HG03571 (cell line): ENCODE results near the gene CHAF1A.
A peak's percentile ranks its signal among the peaks of the same experiment; 100 is the strongest.

ENCODE experiments used
- ATAC-seq: cut with Tn5 transposase; IDR thresholded peaks from one replicate; pipeline ENCODE4 v1.9.1; 2021; ENCODE audit not compliant: unreplicated experiment

The CHAF1A gene

GRCh38 chr19:4376991-4377781 is 25.3 kb upstream of the CHAF1A start:
- ATAC-seq: no peak

- no peak for ATAC-seq
Measured at GRCh38 chr19:4378886-4379285, 23.6 kb upstream of the CHAF1A start.

- ATAC-seq: no peak
Measured at GRCh38 chr19:4379383-4380253, 22.8 kb upstream of the CHAF1A start.

DNA sequence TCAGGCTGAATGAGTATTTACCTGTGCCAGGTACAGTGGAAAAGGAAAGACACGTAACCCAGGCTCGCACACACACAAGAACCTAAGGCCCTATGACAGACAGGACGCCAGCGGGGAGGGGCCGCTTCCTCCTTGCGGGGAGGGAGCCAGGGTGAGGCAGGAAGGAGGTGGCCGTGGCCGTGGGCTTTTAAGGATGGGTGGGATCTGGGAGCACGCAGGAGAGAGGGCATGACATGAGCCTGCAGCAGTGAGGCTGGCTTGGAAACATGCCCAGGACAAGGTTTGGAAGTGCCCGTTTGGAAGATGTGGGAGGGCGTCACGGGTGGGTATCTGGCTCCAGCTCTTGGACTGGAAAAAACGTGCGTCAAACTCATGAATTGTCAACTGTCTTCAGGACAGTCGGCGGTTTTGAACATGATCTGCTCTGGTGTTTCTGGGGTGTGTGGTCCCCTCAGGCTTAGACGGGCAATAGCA is 22.1 kb upstream of the CHAF1A start:
- ATAC-seq: no peak

DNA sequence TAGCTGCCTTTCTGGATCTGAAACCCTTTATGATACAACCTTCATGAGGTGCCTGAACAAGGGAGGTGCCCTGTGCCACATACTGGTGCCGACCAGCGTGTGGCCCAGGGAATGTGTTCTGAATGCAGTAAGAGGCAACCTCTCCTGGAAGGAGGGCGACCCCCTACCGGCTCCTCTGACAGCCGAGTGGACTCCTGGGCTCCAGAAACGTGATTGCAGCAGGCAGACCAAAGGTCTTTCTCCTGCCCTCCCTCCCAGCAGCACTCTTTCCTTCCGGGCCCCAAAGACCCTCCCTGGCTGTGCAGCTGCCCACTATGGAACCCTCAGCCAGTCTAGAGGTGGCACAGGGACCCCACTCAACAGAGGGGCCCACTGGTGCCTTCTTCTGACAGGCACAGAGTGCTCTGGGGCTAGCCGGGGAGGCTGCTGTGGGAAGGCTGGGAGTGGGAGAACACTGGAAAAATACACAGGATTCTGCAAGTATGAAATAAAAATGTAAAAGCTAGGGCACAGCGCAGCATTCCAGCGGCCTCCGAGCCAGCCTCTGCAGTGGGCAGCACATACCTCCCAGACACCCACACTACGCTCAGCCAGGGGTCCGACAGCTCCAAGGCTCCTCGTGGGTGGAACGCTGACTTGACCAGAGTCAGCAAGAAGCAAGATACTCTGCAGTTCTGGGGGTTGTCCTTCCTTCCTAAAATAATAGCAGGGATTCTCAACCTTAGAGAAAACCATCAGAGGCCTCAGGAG is 17.0 kb upstream of the CHAF1A start:
- no peak for ATAC-seq

DNA sequence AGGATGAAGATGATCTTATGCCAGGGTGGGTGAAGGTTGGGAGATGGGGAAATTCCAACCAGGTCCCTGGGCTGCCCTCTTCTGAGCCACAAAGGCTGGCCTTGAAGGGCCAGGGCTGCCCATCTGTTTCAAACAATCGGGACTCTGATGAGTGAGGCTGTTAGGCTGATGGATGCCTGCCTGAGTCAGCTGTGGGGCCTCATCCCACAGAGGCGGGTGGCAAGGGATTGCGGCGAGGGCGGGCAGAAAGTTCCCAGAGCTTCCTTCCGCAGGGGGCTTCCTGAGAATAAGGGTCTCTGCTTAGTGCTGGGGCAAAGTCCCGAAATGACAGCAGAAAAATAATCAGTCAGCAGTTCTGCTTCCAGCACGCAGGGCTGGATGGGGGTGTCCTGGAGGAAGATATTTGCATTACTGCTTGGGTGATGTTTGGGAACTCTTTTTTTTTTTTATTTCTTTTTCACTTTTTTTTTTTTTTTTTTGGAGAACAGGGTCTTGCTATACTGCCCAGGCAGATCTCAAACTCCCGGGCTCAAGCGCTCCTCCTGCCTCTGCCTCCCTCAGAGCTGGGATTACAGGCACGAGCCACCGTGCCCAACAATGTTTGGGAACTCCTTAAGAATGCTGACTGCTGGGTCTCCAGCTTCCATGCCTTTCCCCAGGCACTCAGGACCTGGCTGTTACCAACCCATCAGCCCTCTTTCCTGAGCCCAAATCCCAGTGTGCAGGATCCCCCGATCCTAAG is 16.2 kb upstream of the CHAF1A start:
- no peak for ATAC-seq

DNA sequence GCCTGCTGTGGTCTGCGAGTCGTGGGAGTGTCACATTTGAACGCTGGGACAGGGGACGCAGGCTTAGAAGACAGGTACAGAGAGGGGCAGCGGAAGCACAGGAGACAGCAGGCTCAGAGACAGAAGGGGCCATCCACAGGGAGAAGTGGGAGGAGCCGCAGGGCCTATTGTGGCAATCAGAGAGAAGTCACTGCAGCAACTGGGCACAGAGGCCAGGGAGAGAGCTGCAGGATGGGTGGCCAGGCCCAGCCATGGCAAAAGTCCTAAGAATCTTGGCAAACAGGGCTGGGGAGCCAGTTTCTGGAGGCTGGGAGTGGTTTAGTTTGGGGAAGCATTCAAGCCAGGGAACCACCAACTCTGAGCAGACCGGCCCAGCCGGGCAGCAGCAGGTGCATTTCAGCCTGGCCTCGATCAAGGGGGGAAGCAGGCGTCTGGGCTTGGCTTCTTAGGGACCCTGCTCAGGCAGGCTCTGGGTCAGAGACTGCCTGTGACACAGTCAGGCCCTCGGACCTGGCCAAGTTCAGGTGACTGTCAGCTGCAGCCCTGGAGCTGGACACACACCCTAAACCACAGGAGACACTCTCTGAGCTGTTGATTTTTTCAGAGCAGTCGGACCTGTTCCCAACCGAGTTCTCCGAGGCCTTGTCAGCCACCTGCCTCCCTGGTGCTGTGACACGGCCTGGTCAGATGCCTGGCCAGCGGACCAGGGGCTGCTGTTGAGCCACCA is 13.9 kb upstream of the CHAF1A start:
- ATAC-seq: no peak

GRCh38 chr19:4389064-4389375 is 13.4 kb upstream of the CHAF1A start:
- no peak for ATAC-seq

DNA sequence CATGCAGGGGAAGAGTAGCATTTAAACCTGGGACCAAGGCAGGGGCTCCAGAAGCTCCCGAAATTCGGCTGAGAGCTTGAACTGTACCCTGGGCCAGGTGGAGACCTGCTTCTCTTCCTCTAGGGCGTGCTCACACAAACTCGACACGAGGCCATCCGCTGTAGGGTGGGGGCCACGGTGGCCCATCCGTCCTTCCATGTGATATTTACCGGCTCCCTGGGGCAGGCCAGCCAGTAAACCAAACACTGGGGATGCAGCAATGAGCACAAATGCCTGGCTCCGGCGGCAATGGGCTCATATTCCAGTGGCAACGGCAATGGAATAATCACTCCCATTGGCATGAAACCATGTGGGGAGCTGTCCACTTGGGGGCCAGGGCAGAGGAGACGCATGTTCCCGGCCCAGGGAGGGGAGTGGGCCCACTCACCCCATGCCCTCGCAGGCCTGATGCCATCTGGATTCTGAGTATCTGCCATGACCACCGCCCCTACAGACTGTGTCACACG is 12.9 kb upstream of the CHAF1A start:
- no peak for ATAC-seq

- no peak for ATAC-seq
Measured at GRCh38 chr19:4390017-4390566, 12.3 kb upstream of the CHAF1A start.

DNA sequence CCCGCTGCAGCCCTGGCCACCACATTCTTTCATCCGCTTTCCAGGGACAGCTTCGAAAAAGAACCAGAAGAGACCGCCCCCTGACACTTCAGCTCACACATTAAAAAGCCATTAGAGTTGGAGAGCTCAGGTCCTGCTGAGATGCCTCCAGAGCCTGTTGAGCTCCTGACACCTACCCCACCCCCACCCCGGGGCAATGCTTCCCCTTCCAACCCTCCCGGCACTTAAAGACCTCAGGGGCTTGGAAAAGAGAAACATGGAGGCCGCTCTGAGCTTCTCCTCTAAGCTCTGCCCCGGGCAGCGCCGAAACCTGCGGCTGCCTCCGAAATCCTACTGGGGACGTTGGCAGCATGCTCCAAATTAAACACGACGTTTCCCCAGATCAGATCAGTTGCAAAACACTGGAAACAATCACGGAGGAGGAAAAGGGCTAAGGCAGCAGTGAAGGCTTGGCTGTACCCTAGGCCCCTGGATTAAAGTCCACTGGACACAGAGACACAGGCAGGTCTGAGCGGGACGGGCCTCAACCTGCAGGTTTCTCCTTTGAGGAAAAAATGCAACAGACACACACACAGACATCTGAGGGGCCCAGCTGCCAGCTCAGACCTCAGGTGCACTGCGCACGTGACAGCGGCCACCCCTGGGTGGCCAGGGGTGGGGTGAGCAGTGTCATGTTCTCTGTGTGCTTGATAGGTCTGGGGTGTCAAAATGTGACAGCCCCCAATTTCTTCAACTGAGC is 11.7 kb upstream of the CHAF1A start:
- ATAC-seq: no peak

- no peak for ATAC-seq
Measured at GRCh38 chr19:4391306-4391693, 11.1 kb upstream of the CHAF1A start.

- no peak for ATAC-seq
Measured at GRCh38 chr19:4391701-4392483, 10.5 kb upstream of the CHAF1A start.

DNA sequence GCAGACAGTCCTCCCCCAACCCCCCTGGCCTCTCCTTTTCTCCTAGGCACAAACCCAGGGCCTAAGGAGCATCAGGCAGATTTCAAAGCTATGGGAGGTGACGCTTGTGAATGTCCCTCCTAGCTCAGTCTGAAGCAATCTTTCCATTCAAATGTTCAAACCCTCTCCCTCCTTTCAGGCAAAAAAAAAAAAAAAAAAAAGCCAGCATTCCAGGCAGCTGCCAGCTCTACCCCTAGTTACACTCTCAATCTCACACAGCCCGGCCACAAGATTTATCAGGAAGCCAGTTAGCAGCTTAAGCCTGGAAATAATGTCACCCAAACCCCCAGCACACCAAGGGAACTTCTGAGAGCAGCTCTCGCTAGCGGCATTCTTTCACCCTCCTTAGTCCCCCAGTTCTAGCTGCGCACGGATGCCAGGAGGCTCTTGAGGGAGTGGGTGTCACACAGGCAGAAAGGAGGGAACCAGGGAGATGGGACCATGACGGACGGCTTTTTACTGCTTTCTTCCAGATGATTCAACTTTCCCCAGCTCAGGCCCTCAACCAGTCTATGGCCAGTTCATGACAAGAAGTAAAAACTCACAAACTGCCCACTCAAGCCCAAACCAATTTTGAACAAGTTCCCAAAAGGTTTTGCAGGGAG is 8.4 kb upstream of the CHAF1A start:
- ATAC-seq: no peak

DNA sequence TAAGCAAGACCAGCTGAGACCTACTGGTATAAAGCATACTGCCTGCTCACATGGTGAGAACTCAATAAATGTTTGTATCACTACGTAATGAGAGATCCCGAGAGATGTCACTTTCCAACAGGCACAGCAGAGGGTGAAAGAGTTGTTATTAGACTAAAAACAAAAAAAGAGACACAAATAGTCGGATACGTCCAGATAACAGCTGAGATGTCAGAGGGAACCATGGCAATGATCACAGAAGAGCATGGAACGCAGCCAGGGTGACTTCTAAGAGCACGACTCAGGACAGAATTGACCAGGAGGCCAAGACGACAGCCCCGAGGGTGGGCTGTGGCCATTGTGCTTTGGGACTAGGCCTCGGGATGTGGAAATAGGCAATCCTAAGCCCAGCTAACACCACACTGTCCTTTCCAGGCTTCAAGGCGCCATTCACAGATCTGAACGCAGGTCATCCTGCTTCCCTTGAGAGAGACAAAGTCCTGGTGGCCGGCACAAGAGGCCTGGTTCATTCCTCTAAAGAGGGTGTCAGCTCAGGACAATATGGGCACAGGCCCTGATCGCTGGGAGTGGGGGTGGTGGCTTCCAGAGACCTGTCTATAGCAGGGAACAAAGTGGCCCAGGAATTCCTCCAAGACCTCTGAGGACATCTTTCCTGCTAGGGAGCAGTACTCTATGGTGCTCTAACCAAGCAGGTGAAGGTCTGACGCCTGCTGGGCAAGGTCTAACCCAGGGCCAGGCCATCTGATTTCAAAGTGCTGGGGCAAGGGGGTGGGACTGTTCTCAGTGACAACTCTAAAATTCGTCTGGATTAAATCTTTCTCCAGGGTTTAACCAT is 5.3 kb upstream of the CHAF1A start:
- no peak for ATAC-seq

GRCh38 chr19:4399812-4400134 is 2.7 kb upstream of the CHAF1A start:
- ATAC-seq: peak; percentile 7
